IMR-90 (cell line): Measurements from ENCODE around the gene PAX5. TPM values are rescaled to one million over a fixed set of nuclear protein-coding genes. Genes with fewer than 3 reads are reported as not detected.
"Not testable (repeated sequence)": the region's sequence is repeated elsewhere in the genome, so short reads cannot be mapped to it uniquely, and the experiment has no call there.

ENCODE experiments used
- ATAC-seq: fragments of 200-7000 bp; cut with Tn5 transposase; 2 replicates; pipeline ENCODE4 v1.9.1; 2020; ENCODE audit warnings: low read depth, mild to moderate bottlenecking, moderate library complexity
- BruUV-seq: library from RNA; stranded (reverse); fragments of 400-500 nt; replicated peaks from 2 replicates; lab custom pipeline; 2021; lab: Mats Ljungman, UMichigan
- CTCF ChIA-PET: fragments of 300-600 bp; formaldehyde crosslinking; extraction: SDS; loops from one replicate; lab custom pipeline; 2021; ENCODE audit warnings: antibody characterized with exemption; lab: Yijun Ruan, JAX
- POLR2A ChIA-PET: fragments of 300-600 bp; sonication (Branson Sonifier 250); formaldehyde crosslinking; loops from one replicate; lab custom pipeline; 2022; ENCODE audit warnings: antibody characterized with exemption; ENCODE audit not compliant: unreplicated experiment; lab: Charles Lee
- DNase-seq: peaks from one replicate; pipeline ENCODE4 v3.0.0; 2013
- H2AFZ ChIP-seq: replicated peaks from 2 replicates; pipeline ENCODE3; 2013; ENCODE audit warnings: low read length, mild to moderate bottlenecking; ENCODE audit not compliant: poor library complexity
- H2AK5ac ChIP-seq: 2 replicates; pipeline ENCODE4 v1.6.1; 2013; ENCODE audit warnings: low read depth, low read length, inconsistent platforms
- H2AK9ac ChIP-seq: replicated peaks from 2 replicates; pipeline ENCODE3; 2013; ENCODE audit warnings: mild to moderate bottlenecking, low read depth, low read length, moderate library complexity; ENCODE audit not compliant: poor library complexity
- H2BK120ac ChIP-seq: 2 replicates; pipeline ENCODE4 v1.6.1; 2013; ENCODE audit warnings: low read depth, low read length, inconsistent platforms
- H2BK15ac ChIP-seq: 3 replicates; pipeline ENCODE4 v1.6.1; 2013; ENCODE audit warnings: low read depth, low read length, inconsistent platforms
- H2BK20ac ChIP-seq: 2 replicates; pipeline ENCODE4 v1.6.1; 2013; ENCODE audit warnings: low read depth, mild to moderate bottlenecking, inconsistent platforms, low read length, moderate library complexity
- H2BK5ac ChIP-seq: 2 replicates; pipeline ENCODE4 v1.6.1; 2013; ENCODE audit warnings: mild to moderate bottlenecking, low read depth, low read length, inconsistent platforms; ENCODE audit not compliant: poor library complexity, severe bottlenecking
- H3K14ac ChIP-seq: replicated peaks from 2 replicates; pipeline ENCODE4 v1.6.1; 2013; ENCODE audit warnings: low read depth, low read length, inconsistent platforms
- H3K18ac ChIP-seq: 2 replicates; pipeline ENCODE4 v1.6.1; 2013; ENCODE audit warnings: low read depth, low read length, control low read depth
- H3K23ac ChIP-seq: 2 replicates; pipeline ENCODE4 v1.6.1; 2013; ENCODE audit warnings: low read depth, low read length, inconsistent platforms
- H3K27ac ChIP-seq: 2 replicates; pipeline ENCODE4 v1.5.1; 2013; ENCODE audit warnings: mild to moderate bottlenecking, control low read depth, low read length; ENCODE audit not compliant: insufficient read depth
- H3K27me3 ChIP-seq: 2 replicates; pipeline ENCODE4 v1.6.1; 2013; ENCODE audit warnings: low read length; ENCODE audit not compliant: control insufficient read depth, insufficient read depth
- H3K36me3 ChIP-seq: 2 replicates; pipeline ENCODE4 v1.6.1; 2013; ENCODE audit warnings: low read length, mixed read lengths; ENCODE audit not compliant: control insufficient read depth, insufficient read depth
- H3K4ac ChIP-seq: 2 replicates; pipeline ENCODE4 v1.6.1; 2013; ENCODE audit warnings: low read depth, low read length, inconsistent platforms
- H3K4me1 ChIP-seq: 2 replicates; pipeline ENCODE4 v1.6.1; 2013; ENCODE audit warnings: low read length, mixed read lengths; ENCODE audit not compliant: control insufficient read depth, insufficient read depth
- H3K4me2 ChIP-seq: 2 replicates; pipeline ENCODE4 v1.6.1; 2013; ENCODE audit warnings: low read depth, mild to moderate bottlenecking, control low read depth, low read length, moderate library complexity
- H3K4me3 ChIP-seq: 2 replicates; pipeline ENCODE4 v1.5.1; 2013; ENCODE audit warnings: low read depth, mild to moderate bottlenecking, control low read depth, low read length, moderate library complexity; ENCODE audit not compliant: insufficient read depth
- H3K56ac ChIP-seq: 2 replicates; pipeline ENCODE4 v1.6.1; 2013; ENCODE audit warnings: low read length, inconsistent platforms; ENCODE audit not compliant: insufficient read depth; ENCODE audit errors: extremely low read depth
- H3K79me1 ChIP-seq, 2 experiments: 2 replicates each; pipeline ENCODE4 v1.6.1; 2013; ENCODE audit warnings: low read length in 2 of 2, inconsistent platforms in 1 of 2, low read depth in 1 of 2
- H3K9ac ChIP-seq: 2 replicates; pipeline ENCODE4 v1.6.1; 2013; ENCODE audit warnings: low read depth, low read length, control low read depth
- H3K9me1 ChIP-seq: 2 replicates; pipeline ENCODE4 v1.6.1; 2013; ENCODE audit warnings: low read length, inconsistent platforms; ENCODE audit not compliant: insufficient read depth
- H3K9me3 ChIP-seq: 2 replicates; pipeline ENCODE4 v1.6.1; 2013; ENCODE audit warnings: low read length; ENCODE audit not compliant: control insufficient read depth, insufficient read depth
- H4K20me1 ChIP-seq: 2 replicates; pipeline ENCODE4 v1.6.1; 2013; ENCODE audit warnings: low read length, inconsistent platforms; ENCODE audit not compliant: insufficient read depth
- H4K5ac ChIP-seq: 2 replicates; pipeline ENCODE4 v1.6.1; 2013; ENCODE audit warnings: mild to moderate bottlenecking, low read depth, low read length, control low read depth
- H4K8ac ChIP-seq, 2 experiments: 2 replicates each; pipeline ENCODE4 v1.6.1; 2013; ENCODE audit warnings: low read depth in 2 of 2, low read length in 2 of 2, control low read depth in 1 of 2, inconsistent platforms in 1 of 2
- H4K91ac ChIP-seq: 2 replicates; pipeline ENCODE4 v1.6.1; 2013; ENCODE audit warnings: low read depth, low read length, inconsistent platforms; ENCODE audit not compliant: insufficient read depth
- CEBPB ChIP-seq: IDR thresholded peaks from 2 replicates; pipeline ENCODE4 v1.6.1; 2012; ENCODE audit warnings: low read depth, low read length, improper control_type of control experiment
- FOS ChIP-seq: fragments of 150-350 bp; IDR thresholded peaks from 2 replicates; pipeline ENCODE4 v1.6.1; 2016; ENCODE audit warnings: low read depth, low read length
- WGBS, 2 experiments: methylation state at CpG; one replicate each; pipeline versions ENCODE4 v1.1.5 to v1.1.7; 2013; ENCODE audit warnings: missing lambda C conversion rate in 2 of 2; ENCODE audit not compliant: insufficient read length in 1 of 2; ENCODE audit errors: extremely low coverage in 2 of 2; 5-methylcytosine and 5-hydroxymethylcytosine counted together
- dilution Hi-C: fragments of 300-500 bp; cut with HindIII; formaldehyde crosslinking; loops from one replicate; pipeline ENCODE4 v1.14.3; 2018; ENCODE audit warnings: low sequenced_read_pairs; ENCODE audit not compliant: unreplicated experiment
- in situ Hi-C: fragments of 300-500 bp; cut with MboI; formaldehyde crosslinking; loops from 3 replicates; pipeline ENCODE4 v1.14.3; 2019; ENCODE audit warnings: low sequenced_read_pairs, inconsistent platforms, mixed read lengths
- intact Hi-C: fragments of 100-400 bp; cut with micrococcal nuclease; formaldehyde crosslinking; loops from 2 replicates; pipeline ENCODE4 v1.10.0; 2022
- polyA plus RNA-seq, 3 experiments: library from polyadenylated mRNA; depleted of rRNA; stranded (reverse); fragments of >200 nt; gene quantifications; 2 replicates each; pipeline ENCODE4 v1.2.3, GENCODE V29; 2012; ENCODE audit warnings: low replicate concordance in 1 of 3
- total RNA-seq: library from RNA; depleted of rRNA; stranded (reverse); fragments of >200 nt; gene quantifications from 2 replicates; pipeline ENCODE4 v1.2.3, GENCODE V29; 2012

The PAX5 gene
- total and polyA plus RNA-seq, 2 of the 4 experiments (the other 2 are of a cell fraction) = not detected

- WGBS, 2 experiments = no CpG with 5 or more reads among the region's 2 CpGs
- Histone ChIP-seq H3K4me2 (no peak overlapping the region), H2BK5ac (no peak overlapping the region), H2AK5ac (no peak overlapping the region), H2AFZ (no peak overlapping the region), H2BK15ac (no peak overlapping the region), H3K36me3 (no peaks in the 10 kb centered on the region), H3K23ac (no peak overlapping the region), H2BK120ac (no peak overlapping the region), H3K56ac (no peak overlapping the region), H2AK9ac (no peak overlapping the region), H3K9me3 (no peaks in the 10 kb centered on the region), H3K9ac (no peak overlapping the region), H3K9me1 (no peaks in the 10 kb centered on the region), H2BK20ac (no peak overlapping the region), H4K20me1 (no peaks in the 10 kb centered on the region), H3K4ac (no peak overlapping the region), H4K5ac (no peak overlapping the region), H3K14ac (no peak overlapping the region), H4K8ac (no peak overlapping the region), H3K27me3 (peaks cover 48% of the 10 kb centered on the region), H3K4me1 (no peaks in the 10 kb centered on the region), H3K27ac (no peak overlapping the region), H3K18ac (no peak overlapping the region), H3K4me3 (no peak overlapping the region), H4K91ac (no peak overlapping the region), H3K79me1 (no peaks in the 10 kb centered on the region)
- dilution Hi-C loops = no loop called here
- CTCF ChIA-PET = no interaction called here
- DNase-seq (no peak), ATAC-seq (no peak)
- intact Hi-C loops = no loop called here
- POLR2A ChIA-PET = no interaction called here
- in situ Hi-C loops = no loop called here
- no TSS peak for BruUV-seq
- no peak for TF ChIP-seq CEBPB
- no peak for TF ChIP-seq FOS
These were observed 22.2 kb upstream of the PAX5 start for GRCh38 chr9:37056046-37056920.

GRCh38 chr9:37054363-37054720 lies 20.3 kb upstream of the PAX5 start:
- H2AFZ ChIP-seq, H3K18ac ChIP-seq, H2BK15ac ChIP-seq, H3K27ac ChIP-seq, H3K4me2 ChIP-seq, H2BK5ac ChIP-seq, dilution Hi-C loops, BruUV-seq, CTCF ChIA-PET, H3K23ac ChIP-seq, H3K4me3 ChIP-seq, intact Hi-C loops, H4K5ac ChIP-seq, H3K9me1 ChIP-seq, H2BK20ac ChIP-seq, ATAC-seq, H2BK120ac ChIP-seq, H3K4me1 ChIP-seq, H3K79me1 ChIP-seq, H4K8ac ChIP-seq, in situ Hi-C loops, H3K36me3 ChIP-seq, H2AK5ac ChIP-seq, H3K9me3 ChIP-seq, H3K4ac ChIP-seq, H4K20me1 ChIP-seq, H3K9ac ChIP-seq, DNase-seq, H3K14ac ChIP-seq, H4K91ac ChIP-seq, POLR2A ChIA-PET, H2AK9ac ChIP-seq, H3K56ac ChIP-seq: not testable (repeated sequence)
- H3K27me3 ChIP-seq = peaks cover 56% of the 10 kb centered on the region
- no CpG with 5 or more reads among the region's 2 CpGs for WGBS, 2 experiments
